ENCODE measurements around the gene CTDSPL.

Gene CTDSPL

DNA sequence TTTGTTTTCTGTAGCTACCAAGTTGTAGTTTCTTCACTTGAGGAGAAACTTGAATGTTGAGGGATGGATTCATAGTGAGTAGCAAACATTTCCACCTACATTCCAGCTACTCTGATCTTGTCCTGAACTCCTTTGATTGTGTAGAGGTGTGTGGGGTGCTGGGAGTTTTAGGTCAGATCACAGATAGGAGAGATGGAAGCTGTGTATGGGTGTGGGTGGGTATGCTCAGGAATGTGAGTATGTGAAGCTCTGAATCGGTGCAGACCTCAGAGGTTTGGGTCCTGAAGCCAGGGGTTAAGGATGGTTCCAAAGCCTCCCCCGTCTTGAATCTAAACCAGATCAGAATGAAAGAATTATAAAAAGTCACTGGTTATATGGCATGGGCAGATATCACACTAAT lies 76.3 kb downstream of the CTDSPL start:
- Histone ChIP-seq H3K9me3 (ENCODE audit: control insufficient read depth, low read length) (no peaks in the 10 kb centered on the region), H3K27ac (ENCODE audit: insufficient read depth, low read length, poor library complexity, severe bottlenecking) (no peak overlapping the region), H3K36me3 (ENCODE audit: control insufficient read depth, insufficient read depth, low read length) (no peaks in the 10 kb centered on the region), H3K27me3 (replicated peaks; ENCODE audit: control insufficient read depth, insufficient read depth, low read length, poor library complexity, severe bottlenecking) (no peaks in the 10 kb centered on the region), H3K4me1 (ENCODE audit: control insufficient read depth, insufficient read depth, low read length, poor library complexity, severe bottlenecking) (no peaks in the 10 kb centered on the region), H3K4me3 (ENCODE audit: insufficient read depth, low read depth, low read length, poor library complexity, severe bottlenecking) (no peak overlapping the region)
- DNase-seq: no peak

DNA sequence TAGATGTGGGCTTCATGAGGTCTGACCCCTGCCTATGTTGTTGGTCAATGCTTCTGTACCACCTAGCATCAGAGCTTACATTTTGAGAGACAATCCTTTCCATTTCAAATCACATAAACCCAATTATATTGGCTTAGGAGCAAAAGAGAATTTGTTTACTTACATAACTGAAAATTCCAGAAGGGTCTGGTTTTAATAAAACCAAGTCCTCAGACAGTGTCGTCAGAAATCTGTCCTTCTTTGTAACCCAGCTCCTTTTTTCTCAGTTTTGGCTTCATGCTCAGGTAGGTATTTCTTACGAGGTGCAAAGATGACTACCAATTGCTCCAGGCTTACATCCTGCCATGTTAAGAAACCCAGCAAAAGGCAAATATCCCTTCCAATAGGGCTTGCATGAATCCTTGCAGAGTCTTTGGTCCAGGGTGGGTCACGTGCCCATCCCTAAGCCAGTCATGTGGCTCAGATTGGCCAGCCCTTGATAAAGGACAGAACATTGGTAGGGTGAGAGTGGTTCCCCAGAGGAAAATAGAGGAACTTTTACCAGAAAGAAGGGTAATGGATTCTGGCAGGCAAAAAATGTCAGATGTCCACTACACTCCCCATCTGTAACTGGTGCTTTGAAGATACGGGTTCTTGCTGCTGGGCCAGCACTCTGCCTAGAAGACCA lies 78.7 kb downstream of the CTDSPL start:
- no peak for DNase-seq
- H3K27ac ChIP-seq (ENCODE audit: insufficient read depth, low read length, poor library complexity, severe bottlenecking): no peak overlapping the region
- H3K4me1 ChIP-seq (ENCODE audit: control insufficient read depth, insufficient read depth, low read length, poor library complexity, severe bottlenecking): no peaks in the 10 kb centered on the region
- H3K9me3 ChIP-seq (ENCODE audit: control insufficient read depth, low read length): no peaks in the 10 kb centered on the region
- H3K36me3 ChIP-seq (ENCODE audit: control insufficient read depth, insufficient read depth, low read length): no peaks in the 10 kb centered on the region
- H3K27me3 ChIP-seq (replicated peaks; ENCODE audit: control insufficient read depth, insufficient read depth, low read length, poor library complexity, severe bottlenecking): no peaks in the 10 kb centered on the region
- no peak overlapping the region for H3K4me3 ChIP-seq (ENCODE audit: insufficient read depth, low read depth, low read length, poor library complexity, severe bottlenecking)

DNA sequence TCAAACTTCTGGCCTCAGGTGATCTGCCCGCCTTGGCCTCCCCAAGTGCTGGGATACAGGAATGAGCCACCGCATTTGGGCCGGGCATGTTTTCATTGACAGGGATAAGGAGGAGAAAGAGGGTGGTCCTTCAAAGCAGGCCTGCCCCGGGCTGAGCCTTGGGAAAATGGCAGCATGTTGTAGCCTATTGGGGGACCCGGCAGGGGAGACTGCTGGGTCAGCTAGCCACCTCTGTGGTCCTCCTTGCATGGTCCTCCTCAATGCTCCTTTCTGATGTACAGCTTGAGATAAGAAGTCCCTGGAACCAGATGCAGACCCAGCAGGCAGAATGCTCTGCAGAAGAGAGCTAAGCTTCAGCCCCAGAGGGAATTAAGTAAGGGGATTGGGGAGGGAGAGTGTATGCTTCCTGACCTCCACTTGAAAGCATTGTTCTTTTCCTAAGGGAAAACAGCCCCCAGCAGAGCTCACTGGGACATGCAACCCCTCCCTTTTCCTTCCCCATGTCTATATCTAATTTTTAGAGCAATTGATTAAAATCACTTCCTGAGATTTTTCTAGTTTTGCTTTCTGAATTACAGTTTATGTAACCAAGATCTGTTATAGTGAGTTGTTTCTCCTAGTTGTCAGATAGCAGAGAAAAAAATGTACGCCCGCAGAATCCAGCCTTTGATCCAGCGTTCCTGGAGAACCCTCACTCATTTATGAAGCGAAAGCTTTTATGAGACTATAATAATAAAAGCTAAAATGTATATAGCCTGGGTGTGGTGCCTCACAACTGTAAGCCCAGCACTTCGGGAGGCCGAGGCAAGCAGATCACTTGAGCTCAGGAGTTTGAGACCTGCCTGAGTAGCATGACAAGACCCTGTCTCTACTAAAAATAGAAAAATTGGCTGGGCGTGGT lies 80.2 kb downstream of the CTDSPL start:
- Histone ChIP-seq H3K36me3 (ENCODE audit: control insufficient read depth, insufficient read depth, low read length) (no peaks in the 10 kb centered on the region), H3K27ac (ENCODE audit: insufficient read depth, low read length, poor library complexity, severe bottlenecking) (no peak overlapping the region), H3K4me1 (ENCODE audit: control insufficient read depth, insufficient read depth, low read length, poor library complexity, severe bottlenecking) (no peaks in the 10 kb centered on the region), H3K4me3 (ENCODE audit: insufficient read depth, low read depth, low read length, poor library complexity, severe bottlenecking) (no peak overlapping the region), H3K27me3 (replicated peaks; ENCODE audit: control insufficient read depth, insufficient read depth, low read length, poor library complexity, severe bottlenecking) (no peaks in the 10 kb centered on the region), H3K9me3 (ENCODE audit: control insufficient read depth, low read length) (no peaks in the 10 kb centered on the region)
- no peak for DNase-seq

DNA sequence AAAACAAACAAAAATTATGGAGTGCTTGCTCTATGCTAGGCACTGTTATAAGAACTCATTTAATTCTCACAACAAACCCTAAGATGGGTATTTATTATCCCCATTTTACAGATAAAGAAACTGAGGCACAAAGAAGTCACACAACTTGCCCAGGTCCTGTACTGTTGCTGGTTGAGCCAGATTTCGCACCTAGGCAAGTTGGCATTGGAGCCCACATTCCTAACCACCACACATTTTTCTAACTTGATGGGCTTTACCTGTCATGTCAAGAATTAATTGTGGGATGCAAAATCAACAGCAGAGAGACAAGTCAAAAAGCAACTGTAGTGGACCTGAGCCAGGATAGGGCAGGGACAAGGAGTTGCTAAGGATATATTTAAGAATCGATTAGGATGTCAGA lies 81.0 kb downstream of the CTDSPL start:
- H3K4me1 ChIP-seq (ENCODE audit: control insufficient read depth, insufficient read depth, low read length, poor library complexity, severe bottlenecking): no peaks in the 10 kb centered on the region
- no peaks in the 10 kb centered on the region for H3K27me3 ChIP-seq (replicated peaks; ENCODE audit: control insufficient read depth, insufficient read depth, low read length, poor library complexity, severe bottlenecking)
- H3K27ac ChIP-seq (ENCODE audit: insufficient read depth, low read length, poor library complexity, severe bottlenecking): no peak overlapping the region
- no peaks in the 10 kb centered on the region for H3K9me3 ChIP-seq (ENCODE audit: control insufficient read depth, low read length)
- H3K36me3 ChIP-seq (ENCODE audit: control insufficient read depth, insufficient read depth, low read length): no peaks in the 10 kb centered on the region
- DNase-seq: no peak
- H3K4me3 ChIP-seq (ENCODE audit: insufficient read depth, low read depth, low read length, poor library complexity, severe bottlenecking): no peak overlapping the region

DNA sequence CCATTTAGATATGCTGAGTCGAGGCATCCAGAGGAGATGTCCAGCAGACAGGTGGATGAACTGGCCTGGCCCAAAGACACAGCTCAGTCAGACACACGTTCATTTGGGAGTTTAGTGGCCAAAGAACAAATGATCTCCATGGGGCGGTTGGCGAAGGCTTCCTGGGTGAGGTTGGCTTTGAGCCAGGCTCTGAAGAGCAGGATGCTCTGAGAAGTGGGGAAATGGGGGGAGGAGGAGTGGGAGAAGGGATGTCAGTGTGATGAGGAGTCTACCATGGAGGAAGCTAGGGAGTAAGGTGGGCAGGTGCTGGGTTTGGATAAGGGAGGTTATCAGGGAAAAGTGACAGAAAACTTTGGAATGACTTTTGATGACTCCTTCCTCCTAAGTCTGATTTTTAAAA lies 81.4 kb downstream of the CTDSPL start:
- Histone ChIP-seq H3K27me3 (replicated peaks; ENCODE audit: control insufficient read depth, insufficient read depth, low read length, poor library complexity, severe bottlenecking) (no peaks in the 10 kb centered on the region), H3K4me3 (ENCODE audit: insufficient read depth, low read depth, low read length, poor library complexity, severe bottlenecking) (no peak overlapping the region), H3K27ac (ENCODE audit: insufficient read depth, low read length, poor library complexity, severe bottlenecking) (no peak overlapping the region), H3K9me3 (ENCODE audit: control insufficient read depth, low read length) (no peaks in the 10 kb centered on the region), H3K36me3 (ENCODE audit: control insufficient read depth, insufficient read depth, low read length) (no peaks in the 10 kb centered on the region), H3K4me1 (ENCODE audit: control insufficient read depth, insufficient read depth, low read length, poor library complexity, severe bottlenecking) (no peaks in the 10 kb centered on the region)
- DNase-seq: no peak

DNA sequence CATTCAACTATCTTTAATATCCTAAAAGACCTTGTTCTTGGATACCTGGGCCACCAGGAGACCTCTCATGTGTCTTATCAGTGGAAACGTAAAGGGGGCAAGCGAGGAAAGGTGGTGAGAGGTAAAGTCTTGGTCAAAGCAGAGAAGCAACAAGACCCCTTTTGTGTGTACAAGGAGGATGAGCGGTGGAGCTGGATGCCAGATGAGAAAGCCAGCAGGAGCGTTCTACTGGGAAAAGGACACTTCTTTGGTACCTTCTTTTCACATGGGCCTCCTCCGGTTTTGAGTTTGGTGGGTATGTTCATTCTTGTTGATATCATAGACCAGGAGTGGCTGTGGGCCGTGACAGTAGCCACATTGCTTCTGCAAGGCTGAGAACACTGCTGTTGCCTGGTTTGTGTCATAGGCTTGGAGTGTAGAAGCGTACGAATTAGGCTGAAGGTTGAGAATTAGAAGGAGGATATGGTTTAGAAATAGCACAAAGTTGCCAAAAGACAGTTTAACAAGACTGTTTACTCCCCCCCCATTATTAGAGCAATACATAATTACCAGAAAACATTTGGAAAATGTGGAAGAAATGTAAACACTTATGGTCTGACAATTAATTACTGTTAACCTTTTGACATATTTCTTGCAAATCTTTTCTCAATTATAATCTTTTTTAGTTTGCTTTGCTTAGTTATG lies 82.1 kb downstream of the CTDSPL start:
- H3K9me3 ChIP-seq (ENCODE audit: control insufficient read depth, low read length): no peaks in the 10 kb centered on the region
- DNase-seq: no peak
- H3K27me3 ChIP-seq (replicated peaks; ENCODE audit: control insufficient read depth, insufficient read depth, low read length, poor library complexity, severe bottlenecking): no peaks in the 10 kb centered on the region
- H3K4me3 ChIP-seq (ENCODE audit: insufficient read depth, low read depth, low read length, poor library complexity, severe bottlenecking): no peak overlapping the region
- no peaks in the 10 kb centered on the region for H3K4me1 ChIP-seq (ENCODE audit: control insufficient read depth, insufficient read depth, low read length, poor library complexity, severe bottlenecking)
- H3K36me3 ChIP-seq (ENCODE audit: control insufficient read depth, insufficient read depth, low read length): no peaks in the 10 kb centered on the region
- no peak overlapping the region for H3K27ac ChIP-seq (ENCODE audit: insufficient read depth, low read length, poor library complexity, severe bottlenecking)

DNA sequence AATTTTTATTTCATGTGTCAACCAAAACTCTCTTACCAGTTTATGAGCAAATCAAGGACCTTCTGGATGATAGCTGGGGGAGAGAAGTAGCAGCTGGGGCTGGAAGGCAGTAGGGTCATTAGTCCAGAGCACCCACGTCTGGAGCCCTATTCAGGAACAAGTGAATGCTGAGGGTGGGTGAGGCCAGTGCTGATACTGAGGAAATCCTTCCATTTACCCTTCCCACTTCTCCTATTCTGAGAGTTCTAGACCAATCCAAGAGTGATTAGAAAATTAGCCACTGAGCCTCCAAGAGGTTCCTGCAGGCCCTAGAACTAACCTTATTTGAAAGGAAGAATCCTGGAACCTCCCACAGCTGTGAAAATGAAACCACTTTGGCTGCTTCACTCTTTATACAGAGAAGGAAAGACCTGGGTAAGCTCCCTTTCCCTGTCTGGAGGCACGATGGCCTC lies 82.7 kb downstream of the CTDSPL start:
- Histone ChIP-seq H3K9me3 (ENCODE audit: control insufficient read depth, low read length) (no peaks in the 10 kb centered on the region), H3K36me3 (ENCODE audit: control insufficient read depth, insufficient read depth, low read length) (no peaks in the 10 kb centered on the region), H3K27me3 (replicated peaks; ENCODE audit: control insufficient read depth, insufficient read depth, low read length, poor library complexity, severe bottlenecking) (no peaks in the 10 kb centered on the region), H3K27ac (ENCODE audit: insufficient read depth, low read length, poor library complexity, severe bottlenecking) (no peak overlapping the region), H3K4me3 (ENCODE audit: insufficient read depth, low read depth, low read length, poor library complexity, severe bottlenecking) (no peak overlapping the region), H3K4me1 (ENCODE audit: control insufficient read depth, insufficient read depth, low read length, poor library complexity, severe bottlenecking) (no peaks in the 10 kb centered on the region)
- DNase-seq: no peak

DNA sequence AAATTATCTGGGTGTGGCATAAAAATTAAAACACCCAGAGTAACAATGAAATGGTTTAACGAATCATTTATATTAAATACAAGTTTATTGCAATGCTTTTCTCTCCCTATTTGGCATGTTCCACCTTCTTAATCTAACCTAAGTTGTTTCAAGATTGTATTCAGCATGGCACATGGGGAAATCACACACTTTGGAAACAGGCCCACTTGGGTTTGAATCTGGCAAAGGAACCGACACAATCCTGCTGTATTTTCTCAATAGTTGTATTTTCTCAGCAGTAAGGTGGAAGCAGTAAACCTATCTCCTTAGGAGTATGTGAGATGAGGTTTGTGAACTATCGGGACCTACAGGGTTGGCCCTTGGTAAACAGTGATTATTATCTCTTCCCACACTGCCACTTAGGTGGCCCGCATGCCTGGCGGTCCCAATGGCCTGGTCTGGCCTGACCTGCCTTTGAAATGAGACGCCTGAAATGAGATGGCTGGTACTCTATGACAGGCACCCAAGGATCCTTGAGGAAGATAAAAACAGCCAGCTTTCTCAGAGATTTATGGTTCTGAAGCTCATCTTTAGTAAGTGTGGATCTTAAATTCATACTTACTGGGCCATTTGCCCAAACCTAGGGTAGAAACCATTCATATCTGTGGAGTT lies 83.6 kb downstream of the CTDSPL start:
- H3K27me3 ChIP-seq (replicated peaks; ENCODE audit: control insufficient read depth, insufficient read depth, low read length, poor library complexity, severe bottlenecking): no peaks in the 10 kb centered on the region
- H3K9me3 ChIP-seq (ENCODE audit: control insufficient read depth, low read length): no peaks in the 10 kb centered on the region
- H3K36me3 ChIP-seq (ENCODE audit: control insufficient read depth, insufficient read depth, low read length): no peaks in the 10 kb centered on the region
- no peak for DNase-seq
- H3K4me3 ChIP-seq (ENCODE audit: insufficient read depth, low read depth, low read length, poor library complexity, severe bottlenecking): no peak overlapping the region
- H3K27ac ChIP-seq (ENCODE audit: insufficient read depth, low read length, poor library complexity, severe bottlenecking): no peak overlapping the region
- no peaks in the 10 kb centered on the region for H3K4me1 ChIP-seq (ENCODE audit: control insufficient read depth, insufficient read depth, low read length, poor library complexity, severe bottlenecking)

DNA sequence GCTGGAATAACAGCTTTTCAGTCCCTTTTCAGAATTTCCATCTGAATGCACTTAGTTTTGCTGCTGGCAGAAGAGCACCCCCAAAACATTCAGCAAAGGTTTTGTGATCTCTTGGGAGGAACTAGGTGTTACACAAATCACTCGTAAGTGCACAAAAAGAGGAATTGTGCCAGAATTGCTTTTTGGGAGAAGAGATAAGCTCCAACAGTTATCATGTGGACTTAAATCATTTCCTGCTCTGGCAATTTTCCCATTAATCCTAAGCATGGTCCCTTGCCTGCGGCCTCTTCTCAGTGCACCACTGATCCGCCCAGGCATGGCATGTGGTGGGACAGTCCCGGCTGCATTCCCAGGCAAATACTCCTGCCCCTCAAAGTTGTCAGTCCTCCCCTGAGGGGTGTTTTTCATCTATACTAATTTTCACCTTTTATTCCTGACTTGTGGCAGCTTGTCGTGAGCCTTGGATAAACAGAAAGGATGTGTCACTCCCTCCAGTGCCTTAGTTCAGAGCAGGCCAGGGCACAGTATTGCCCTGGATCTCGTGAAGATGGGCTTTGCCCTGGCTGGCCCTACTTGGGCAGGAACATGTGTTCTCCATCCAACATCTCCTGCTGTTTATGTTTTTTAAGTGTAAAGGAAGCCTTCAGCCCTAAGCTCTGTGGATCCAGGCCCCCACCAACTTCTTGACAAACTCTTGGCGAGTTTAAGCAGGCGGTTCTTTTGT lies 84.3 kb downstream of the CTDSPL start:
- DNase-seq: no peak
- Histone ChIP-seq H3K9me3 (ENCODE audit: control insufficient read depth, low read length) (no peaks in the 10 kb centered on the region), H3K36me3 (ENCODE audit: control insufficient read depth, insufficient read depth, low read length) (no peaks in the 10 kb centered on the region), H3K4me3 (ENCODE audit: insufficient read depth, low read depth, low read length, poor library complexity, severe bottlenecking) (no peak overlapping the region), H3K27ac (ENCODE audit: insufficient read depth, low read length, poor library complexity, severe bottlenecking) (no peak overlapping the region), H3K27me3 (replicated peaks; ENCODE audit: control insufficient read depth, insufficient read depth, low read length, poor library complexity, severe bottlenecking) (no peaks in the 10 kb centered on the region), H3K4me1 (ENCODE audit: control insufficient read depth, insufficient read depth, low read length, poor library complexity, severe bottlenecking) (no peaks in the 10 kb centered on the region)

Data from effector memory CD4-positive, alpha-beta T cell (primary cell).